ENCODE data around the gene PLCH2.

The PLCH2 gene

DNA sequence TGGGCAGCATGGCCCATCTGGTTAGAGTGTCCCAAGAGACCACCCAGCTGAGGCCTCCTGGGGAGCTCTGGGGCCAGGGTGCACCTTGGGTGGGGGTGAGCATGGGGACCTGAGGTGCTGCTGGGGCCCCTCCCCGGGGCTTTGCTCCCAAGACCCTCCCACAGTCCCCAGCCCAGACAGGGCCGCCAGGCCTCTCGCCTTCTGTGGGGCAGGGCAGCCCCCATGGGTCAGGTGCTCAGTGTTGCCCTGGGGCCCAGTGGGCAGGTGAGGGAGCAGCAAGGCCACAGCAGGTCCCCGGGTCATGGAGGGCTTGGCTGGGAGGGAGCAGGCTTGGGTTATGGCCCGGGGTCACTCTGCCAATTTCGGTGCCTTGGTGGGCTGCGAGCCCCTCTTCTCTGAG is 39.2 kb upstream of the PLCH2 start:
- no peak for TF ChIP-seq EP300 (IDR thresholded peaks at IDR 0.05; ENCODE audit: borderline replicate concordance)
- TF ChIP-seq EGR1 (IDR thresholded peaks at IDR 0.05): no peak
- no peak for TF ChIP-seq TAF1 (IDR thresholded peaks at IDR 0.05; ENCODE audit: low read depth)
- TF ChIP-seq, protein P1, sequence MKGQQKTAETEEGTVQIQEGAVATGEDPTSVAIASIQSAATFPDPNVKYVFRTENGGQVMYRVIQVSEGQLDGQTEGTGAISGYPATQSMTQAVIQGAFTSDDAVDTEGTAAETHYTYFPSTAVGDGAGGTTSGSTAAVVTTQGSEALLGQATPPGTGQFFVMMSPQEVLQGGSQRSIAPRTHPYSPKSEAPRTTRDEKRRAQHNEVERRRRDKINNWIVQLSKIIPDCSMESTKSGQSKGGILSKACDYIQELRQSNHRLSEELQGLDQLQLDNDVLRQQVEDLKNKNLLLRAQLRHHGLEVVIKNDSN (IDR thresholded peaks at IDR 0.05): no peak
- no peak for TF ChIP-seq CREB1 (IDR thresholded peaks at IDR 0.05; ENCODE audit: low read depth)
- TF ChIP-seq FOXM1 (IDR thresholded peaks at IDR 0.05; ENCODE audit: borderline replicate concordance, low read depth): no peak
- TF ChIP-seq ZBTB7A (IDR thresholded peaks at IDR 0.05; ENCODE audit: low read depth): no peak
- no peak for TF ChIP-seq MAX (IDR thresholded peaks at IDR 0.05)
- TF ChIP-seq CEBPB (IDR thresholded peaks at IDR 0.05): no peak
- TF ChIP-seq YY1 (IDR thresholded peaks at IDR 0.05; ENCODE audit: low read depth): no peak
- no peak for TF ChIP-seq REST (IDR thresholded peaks at IDR 0.05; ENCODE audit: low read depth)

DNA sequence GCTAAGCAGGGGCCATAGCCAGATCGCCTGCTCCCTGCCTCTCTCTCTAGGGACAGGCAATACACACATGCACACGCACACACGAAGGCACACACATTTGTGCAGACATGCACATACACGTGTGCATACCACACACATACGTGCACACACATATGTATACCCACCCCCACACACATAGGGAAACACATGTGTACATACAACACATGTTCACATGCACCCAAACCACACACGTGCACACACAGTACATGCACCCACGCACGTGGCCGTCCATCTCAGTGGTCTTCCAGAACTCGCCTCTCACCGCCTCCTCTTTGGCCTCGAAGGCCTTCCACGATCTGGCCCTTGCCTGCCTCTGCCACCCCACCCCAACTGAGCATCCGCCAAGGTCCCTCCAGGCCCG is 38.5 kb upstream of the PLCH2 start:
- no peak for TF ChIP-seq TEAD4 (IDR thresholded peaks at IDR 0.05)

GRCh38 chr1:2438038-2438437 is 38.1 kb upstream of the PLCH2 start:
- no peak for TF ChIP-seq ZBTB7A (IDR thresholded peaks at IDR 0.05; ENCODE audit: low read depth)
- TF ChIP-seq CREB1 (IDR thresholded peaks at IDR 0.05; ENCODE audit: low read depth): no peak
- TF ChIP-seq YY1 (IDR thresholded peaks at IDR 0.05; ENCODE audit: low read depth): no peak
- TF ChIP-seq NFIC (IDR thresholded peaks at IDR 0.05): no peak
- TF ChIP-seq TEAD4 (IDR thresholded peaks at IDR 0.05): no peak
- no peak for TF ChIP-seq EP300 (IDR thresholded peaks at IDR 0.05; ENCODE audit: borderline replicate concordance)
- no peak for TF ChIP-seq EGR1 (IDR thresholded peaks at IDR 0.05)
- TF ChIP-seq RAD21 (IDR thresholded peaks at IDR 0.05; ENCODE audit: low read depth): no peak
- TF ChIP-seq, protein P1 (IDR thresholded peaks at IDR 0.05): no peak
- TF ChIP-seq MAX (IDR thresholded peaks at IDR 0.05): no peak
- TF ChIP-seq FOXM1 (IDR thresholded peaks at IDR 0.05; ENCODE audit: borderline replicate concordance, low read depth): no peak
- TF ChIP-seq TAF1 (IDR thresholded peaks at IDR 0.05; ENCODE audit: low read depth): no peak
- TF ChIP-seq REST (IDR thresholded peaks at IDR 0.05; ENCODE audit: low read depth): no peak
- TF ChIP-seq CEBPB (IDR thresholded peaks at IDR 0.05): no peak
- no peak for TF ChIP-seq TCF12 (IDR thresholded peaks at IDR 0.05; ENCODE audit: low read depth)

- TF ChIP-seq, protein P1 (IDR thresholded peaks at IDR 0.05): no peak
- TF ChIP-seq CREB1 (IDR thresholded peaks at IDR 0.05; ENCODE audit: low read depth) (no peak), EGR1 (IDR thresholded peaks at IDR 0.05) (no peak), FOXM1 (IDR thresholded peaks at IDR 0.05; ENCODE audit: borderline replicate concordance, low read depth) (no peak), TEAD4 (IDR thresholded peaks at IDR 0.05) (no peak), YY1 (IDR thresholded peaks at IDR 0.05; ENCODE audit: low read depth) (no peak), TCF12 (IDR thresholded peaks at IDR 0.05; ENCODE audit: low read depth) (no peak), EP300 (IDR thresholded peaks at IDR 0.05; ENCODE audit: borderline replicate concordance) (no peak), MAX (IDR thresholded peaks at IDR 0.05) (no peak), CEBPB (IDR thresholded peaks at IDR 0.05) (no peak), RAD21 (IDR thresholded peaks at IDR 0.05; ENCODE audit: low read depth) (no peak), TAF1 (IDR thresholded peaks at IDR 0.05; ENCODE audit: low read depth) (no peak)
Observed at GRCh38 chr1:2438641-2439040, 37.4 kb upstream of the PLCH2 start.

- TF ChIP-seq, protein P1 (IDR thresholded peaks at IDR 0.05): no peak
- no peak for TF ChIP-seq TCF12 (IDR thresholded peaks at IDR 0.05; ENCODE audit: low read depth)
- TF ChIP-seq CREB1 (IDR thresholded peaks at IDR 0.05; ENCODE audit: low read depth): no peak
- no peak for TF ChIP-seq ZBTB7A (IDR thresholded peaks at IDR 0.05; ENCODE audit: low read depth)
- no peak for TF ChIP-seq EP300 (IDR thresholded peaks at IDR 0.05; ENCODE audit: borderline replicate concordance)
- no peak for TF ChIP-seq REST (IDR thresholded peaks at IDR 0.05; ENCODE audit: low read depth)
- no peak for TF ChIP-seq RAD21 (IDR thresholded peaks at IDR 0.05; ENCODE audit: low read depth)
- TF ChIP-seq NFIC (IDR thresholded peaks at IDR 0.05): no peak
- TF ChIP-seq YY1 (IDR thresholded peaks at IDR 0.05; ENCODE audit: low read depth): no peak
- no peak for TF ChIP-seq TEAD4 (IDR thresholded peaks at IDR 0.05)
- no peak for TF ChIP-seq MAX (IDR thresholded peaks at IDR 0.05)
- no peak for TF ChIP-seq TAF1 (IDR thresholded peaks at IDR 0.05; ENCODE audit: low read depth)
- no peak for TF ChIP-seq CEBPB (IDR thresholded peaks at IDR 0.05)
- no peak for TF ChIP-seq EGR1 (IDR thresholded peaks at IDR 0.05)
Observed at GRCh38 chr1:2439369-2439768, 36.7 kb upstream of the PLCH2 start.
